Measurements from ENCODE around the gene TOMM5.

DNA sequence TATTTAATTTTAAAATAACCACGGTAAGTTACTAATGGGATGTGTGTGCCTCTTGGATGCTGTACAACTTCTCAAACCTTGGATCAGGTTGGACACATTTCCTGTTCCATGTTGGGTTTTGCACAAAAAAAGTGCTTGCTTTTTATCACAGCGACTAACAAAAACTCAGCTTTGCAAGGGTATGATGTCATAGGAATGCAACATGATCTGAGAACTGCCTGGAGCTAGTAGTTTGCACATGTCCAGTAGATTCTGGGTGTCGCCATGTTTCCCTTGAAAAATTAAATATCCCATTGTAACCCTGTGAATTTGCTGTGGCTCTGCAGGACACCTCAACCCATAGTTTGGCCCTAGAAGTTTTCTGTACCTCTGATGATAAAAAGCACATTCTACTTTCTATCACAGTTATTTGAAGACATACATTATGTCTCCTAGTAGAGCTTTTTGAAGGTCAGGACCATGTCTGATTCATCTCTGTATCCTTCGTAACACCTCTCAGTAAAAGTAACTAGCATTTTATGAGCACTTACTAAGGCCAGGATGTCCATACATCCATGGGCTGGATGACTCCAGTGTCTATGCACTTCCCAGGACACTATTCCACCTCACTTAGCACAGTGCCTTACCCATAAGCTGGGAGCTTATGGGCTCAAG is 46.8 kb upstream of the TOMM5 start:
- TF ChIP-seq, protein P1, sequence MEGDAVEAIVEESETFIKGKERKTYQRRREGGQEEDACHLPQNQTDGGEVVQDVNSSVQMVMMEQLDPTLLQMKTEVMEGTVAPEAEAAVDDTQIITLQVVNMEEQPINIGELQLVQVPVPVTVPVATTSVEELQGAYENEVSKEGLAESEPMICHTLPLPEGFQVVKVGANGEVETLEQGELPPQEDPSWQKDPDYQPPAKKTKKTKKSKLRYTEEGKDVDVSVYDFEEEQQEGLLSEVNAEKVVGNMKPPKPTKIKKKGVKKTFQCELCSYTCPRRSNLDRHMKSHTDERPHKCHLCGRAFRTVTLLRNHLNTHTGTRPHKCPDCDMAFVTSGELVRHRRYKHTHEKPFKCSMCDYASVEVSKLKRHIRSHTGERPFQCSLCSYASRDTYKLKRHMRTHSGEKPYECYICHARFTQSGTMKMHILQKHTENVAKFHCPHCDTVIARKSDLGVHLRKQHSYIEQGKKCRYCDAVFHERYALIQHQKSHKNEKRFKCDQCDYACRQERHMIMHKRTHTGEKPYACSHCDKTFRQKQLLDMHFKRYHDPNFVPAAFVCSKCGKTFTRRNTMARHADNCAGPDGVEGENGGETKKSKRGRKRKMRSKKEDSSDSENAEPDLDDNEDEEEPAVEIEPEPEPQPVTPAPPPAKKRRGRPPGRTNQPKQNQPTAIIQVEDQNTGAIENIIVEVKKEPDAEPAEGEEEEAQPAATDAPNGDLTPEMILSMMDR (conservative IDR thresholded peaks at IDR 0.05; ENCODE audit: low read length), result no peak
- TF ChIP-seq EZH2phosphoT487 (IDR thresholded peaks at IDR 0.05; ENCODE audit: borderline replicate concordance), result no peak
